Peyer's patch (tissue), 4 donors: ENCODE results near the gene CLBA1.

Source experiments
- POLR2A ChIP-seq, 2 donors: fragments of 450-650 bp; IDR thresholded peaks; one replicate each; pipeline ENCODE4 v1.5.1; 2017; ENCODE audit warnings: antibody characterized with exemption in 2 of 2, mild to moderate bottlenecking in 2 of 2, moderate library complexity in 2 of 2
- TF ChIP-seq, protein P1 (sequence below), 6 experiments: fragments of 450-650 bp in 4 of 6; fragments of 200-600 bp in 2 of 6; sonication (generic) in 1 of 6; IDR thresholded peaks; one replicate each; pipeline ENCODE4 v1.5.1; 2017 to 2019; ENCODE audit warnings: antibody characterized with exemption in 6 of 6, mild to moderate bottlenecking in 3 of 6, moderate library complexity in 1 of 6

DNA sequence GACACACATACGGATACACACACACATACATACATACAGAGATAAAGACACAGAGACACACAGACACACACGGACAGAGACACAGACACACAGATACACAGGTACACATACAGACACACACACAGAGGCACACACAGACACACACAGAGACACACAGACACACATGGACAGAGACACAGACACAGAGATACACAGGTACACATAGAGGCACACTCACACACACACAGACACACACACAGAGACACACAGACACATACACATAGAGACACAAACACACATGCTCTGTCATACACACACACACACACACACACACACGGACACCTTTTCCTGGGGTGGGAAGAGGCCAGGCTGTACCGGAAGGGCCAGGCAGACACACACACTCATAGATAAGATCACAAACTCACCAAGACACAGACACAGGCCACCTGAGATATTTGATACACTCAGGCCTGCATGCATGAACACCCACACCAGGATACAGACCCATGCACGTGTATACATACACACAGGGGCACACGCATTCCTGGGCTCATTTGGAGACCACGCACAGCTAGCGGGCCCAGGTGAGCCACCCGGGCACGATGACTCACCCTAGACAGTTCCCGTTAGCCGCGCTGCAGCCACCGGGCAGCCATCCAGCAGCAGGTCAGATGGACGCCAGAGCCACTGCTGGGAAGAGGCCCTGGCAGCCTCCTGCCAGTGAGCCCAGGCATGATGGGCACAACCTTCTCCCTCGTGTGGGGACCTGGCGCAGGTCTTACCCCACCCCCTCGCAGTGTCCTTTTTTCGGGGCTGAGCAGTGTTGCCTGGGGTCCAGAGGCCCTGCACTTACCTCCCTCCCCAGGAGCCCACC, 5.6 kb upstream of the CLBA1 start:
- TF ChIP-seq, protein P1, sequence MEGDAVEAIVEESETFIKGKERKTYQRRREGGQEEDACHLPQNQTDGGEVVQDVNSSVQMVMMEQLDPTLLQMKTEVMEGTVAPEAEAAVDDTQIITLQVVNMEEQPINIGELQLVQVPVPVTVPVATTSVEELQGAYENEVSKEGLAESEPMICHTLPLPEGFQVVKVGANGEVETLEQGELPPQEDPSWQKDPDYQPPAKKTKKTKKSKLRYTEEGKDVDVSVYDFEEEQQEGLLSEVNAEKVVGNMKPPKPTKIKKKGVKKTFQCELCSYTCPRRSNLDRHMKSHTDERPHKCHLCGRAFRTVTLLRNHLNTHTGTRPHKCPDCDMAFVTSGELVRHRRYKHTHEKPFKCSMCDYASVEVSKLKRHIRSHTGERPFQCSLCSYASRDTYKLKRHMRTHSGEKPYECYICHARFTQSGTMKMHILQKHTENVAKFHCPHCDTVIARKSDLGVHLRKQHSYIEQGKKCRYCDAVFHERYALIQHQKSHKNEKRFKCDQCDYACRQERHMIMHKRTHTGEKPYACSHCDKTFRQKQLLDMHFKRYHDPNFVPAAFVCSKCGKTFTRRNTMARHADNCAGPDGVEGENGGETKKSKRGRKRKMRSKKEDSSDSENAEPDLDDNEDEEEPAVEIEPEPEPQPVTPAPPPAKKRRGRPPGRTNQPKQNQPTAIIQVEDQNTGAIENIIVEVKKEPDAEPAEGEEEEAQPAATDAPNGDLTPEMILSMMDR (IDR thresholded peaks at IDR 0.05): no peak
- TF ChIP-seq POLR2A (IDR thresholded peaks at IDR 0.05): no peak
